ENCODE results near the gene GRM1.

- TF ChIP-seq CTCF (IDR thresholded peaks at IDR 0.05) (no peak), POLR2A (IDR thresholded peaks at IDR 0.05) (no peak)
These were observed 181.1 kb downstream of the GRM1 start for GRCh38 chr6:146209942-146210341.

Data from esophagus squamous epithelium (tissue), 4 donors.